22Rv1 (cell line): ENCODE data around the gene MTURN.

Source experiments
- ZFX ChIP-seq: fragments of 450-650 bp; IDR thresholded peaks from 2 replicates; pipeline ENCODE4 v1.6.1; 2017; ENCODE audit warnings: antibody characterized with exemption, borderline replicate concordance
- TF ChIP-seq, protein P1 (sequence below): fragments of 450-650 bp; IDR thresholded peaks from 2 replicates; pipeline ENCODE4 v1.5.1; 2017; ENCODE audit warnings: mild to moderate bottlenecking

DNA sequence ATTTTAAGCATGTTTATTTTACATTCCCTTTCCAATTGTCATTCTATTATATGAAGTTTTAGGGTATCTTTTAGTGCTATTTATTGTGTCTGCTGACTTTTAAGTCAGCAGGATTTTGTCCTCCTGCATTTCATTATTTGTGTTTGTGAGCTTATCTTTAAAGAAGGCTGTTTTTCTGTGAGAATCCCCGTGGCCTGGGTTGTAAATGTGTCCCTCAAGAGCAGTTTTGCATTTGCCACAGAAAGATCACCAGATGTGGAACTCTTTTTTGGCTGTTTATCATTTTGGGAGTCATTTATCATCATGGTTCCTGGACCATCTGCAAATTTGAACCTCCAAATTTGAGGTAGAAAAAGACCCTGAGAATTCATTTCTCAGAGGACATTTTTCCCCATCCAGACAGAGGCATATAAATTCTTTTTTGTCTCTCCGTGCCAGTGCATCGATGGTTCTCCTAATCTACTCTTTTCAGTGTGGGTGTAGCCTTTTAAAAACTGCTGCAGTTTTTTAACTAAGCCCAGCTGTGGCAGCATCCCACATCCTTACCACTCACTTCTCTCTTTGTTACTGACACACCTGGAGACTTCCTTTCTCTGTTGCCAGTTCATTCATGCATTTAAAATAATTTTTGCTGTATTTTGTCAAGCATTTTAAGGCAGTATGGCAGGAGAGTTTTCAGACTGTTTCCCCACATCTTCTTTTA is 20.1 kb upstream of the MTURN start:
- TF ChIP-seq, protein P1, sequence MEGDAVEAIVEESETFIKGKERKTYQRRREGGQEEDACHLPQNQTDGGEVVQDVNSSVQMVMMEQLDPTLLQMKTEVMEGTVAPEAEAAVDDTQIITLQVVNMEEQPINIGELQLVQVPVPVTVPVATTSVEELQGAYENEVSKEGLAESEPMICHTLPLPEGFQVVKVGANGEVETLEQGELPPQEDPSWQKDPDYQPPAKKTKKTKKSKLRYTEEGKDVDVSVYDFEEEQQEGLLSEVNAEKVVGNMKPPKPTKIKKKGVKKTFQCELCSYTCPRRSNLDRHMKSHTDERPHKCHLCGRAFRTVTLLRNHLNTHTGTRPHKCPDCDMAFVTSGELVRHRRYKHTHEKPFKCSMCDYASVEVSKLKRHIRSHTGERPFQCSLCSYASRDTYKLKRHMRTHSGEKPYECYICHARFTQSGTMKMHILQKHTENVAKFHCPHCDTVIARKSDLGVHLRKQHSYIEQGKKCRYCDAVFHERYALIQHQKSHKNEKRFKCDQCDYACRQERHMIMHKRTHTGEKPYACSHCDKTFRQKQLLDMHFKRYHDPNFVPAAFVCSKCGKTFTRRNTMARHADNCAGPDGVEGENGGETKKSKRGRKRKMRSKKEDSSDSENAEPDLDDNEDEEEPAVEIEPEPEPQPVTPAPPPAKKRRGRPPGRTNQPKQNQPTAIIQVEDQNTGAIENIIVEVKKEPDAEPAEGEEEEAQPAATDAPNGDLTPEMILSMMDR, result no peak
- TF ChIP-seq ZFX, result no peak
